Kidney epithelial cell (primary cell): ENCODE data around the gene MICAL3. TPM values are rescaled to one million over a fixed set of nuclear protein-coding genes. Genes with fewer than 3 reads are reported as not detected.

ENCODE experiments used
- DNase-seq: peaks from one replicate; pipeline ENCODE4 v3.0.0-alpha.2; 2010; ENCODE audit warnings: low read depth
- H3K27me3 ChIP-seq: 2 replicates; pipeline ENCODE4 v1.6.0; 2011; ENCODE audit warnings: low read length; ENCODE audit not compliant: control insufficient read depth, insufficient read depth
- H3K36me3 ChIP-seq: 2 replicates; pipeline ENCODE4 v1.5.1; 2011; ENCODE audit warnings: low read length; ENCODE audit not compliant: control insufficient read depth, insufficient read depth
- H3K4me3 ChIP-seq: 2 replicates; pipeline ENCODE4 v1.5.1; 2011; ENCODE audit warnings: low read depth, mild to moderate bottlenecking, control low read depth, low read length
- total RNA-seq: library from RNA; depleted of rRNA; stranded (reverse); fragments of >200 nt; gene quantifications from 2 replicates; pipeline ENCODE4 v1.2.3, GENCODE V29; 2015
- TF ChIP-seq, protein P1 (sequence below): IDR thresholded peaks from 2 replicates; pipeline ENCODE4 v1.5.1; 2011; ENCODE audit warnings: mild to moderate bottlenecking, moderate library complexity, low read length, control low read depth, inconsistent platforms; ENCODE audit not compliant: insufficient read depth, poor library complexity, severe bottlenecking

The MICAL3 gene
- total RNA-seq, 1 donor from 2014 or later, result 38.9 TPM

- Histone ChIP-seq H3K4me3 (no peak overlapping the region), H3K27me3 (no peaks in the 10 kb centered on the region), H3K36me3 (peaks cover 12% of the 10 kb centered on the region)
- no peak for DNase-seq
- TF ChIP-seq, protein P1, sequence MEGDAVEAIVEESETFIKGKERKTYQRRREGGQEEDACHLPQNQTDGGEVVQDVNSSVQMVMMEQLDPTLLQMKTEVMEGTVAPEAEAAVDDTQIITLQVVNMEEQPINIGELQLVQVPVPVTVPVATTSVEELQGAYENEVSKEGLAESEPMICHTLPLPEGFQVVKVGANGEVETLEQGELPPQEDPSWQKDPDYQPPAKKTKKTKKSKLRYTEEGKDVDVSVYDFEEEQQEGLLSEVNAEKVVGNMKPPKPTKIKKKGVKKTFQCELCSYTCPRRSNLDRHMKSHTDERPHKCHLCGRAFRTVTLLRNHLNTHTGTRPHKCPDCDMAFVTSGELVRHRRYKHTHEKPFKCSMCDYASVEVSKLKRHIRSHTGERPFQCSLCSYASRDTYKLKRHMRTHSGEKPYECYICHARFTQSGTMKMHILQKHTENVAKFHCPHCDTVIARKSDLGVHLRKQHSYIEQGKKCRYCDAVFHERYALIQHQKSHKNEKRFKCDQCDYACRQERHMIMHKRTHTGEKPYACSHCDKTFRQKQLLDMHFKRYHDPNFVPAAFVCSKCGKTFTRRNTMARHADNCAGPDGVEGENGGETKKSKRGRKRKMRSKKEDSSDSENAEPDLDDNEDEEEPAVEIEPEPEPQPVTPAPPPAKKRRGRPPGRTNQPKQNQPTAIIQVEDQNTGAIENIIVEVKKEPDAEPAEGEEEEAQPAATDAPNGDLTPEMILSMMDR, result no peak
Measured at GRCh38 chr22:17817079-17817478, 207.3 kb downstream of the MICAL3 start.

DNA sequence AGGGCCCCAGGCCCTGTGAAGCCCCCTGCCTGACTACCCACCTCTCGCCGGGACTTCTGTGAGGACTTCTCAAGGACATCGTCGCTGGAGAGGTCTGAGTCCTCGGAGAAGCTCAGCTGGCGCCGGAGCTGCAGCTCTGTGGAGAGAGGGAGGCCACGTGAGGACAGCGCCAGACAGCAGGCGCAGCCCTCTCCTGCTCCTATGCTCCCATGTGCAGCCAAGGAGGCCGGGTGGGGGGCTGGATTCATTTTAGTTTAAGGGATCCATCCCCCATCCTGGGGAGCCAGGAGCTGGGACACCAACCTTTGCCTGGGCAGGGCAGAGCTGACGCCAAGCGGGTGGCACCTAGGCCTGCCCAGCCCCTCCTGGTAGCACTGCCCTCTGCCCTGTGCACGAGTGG, 207.7 kb downstream of the MICAL3 start:
- H3K36me3 ChIP-seq, result peaks cover 12% of the 10 kb centered on the region
- H3K4me3 ChIP-seq, result no peak overlapping the region
- no peaks in the 10 kb centered on the region for H3K27me3 ChIP-seq
- TF ChIP-seq, protein P1, result no peak
- DNase-seq, result no peak

- no peak for DNase-seq
- H3K4me3 ChIP-seq, result no peak overlapping the region
- H3K36me3 ChIP-seq, result peaks cover 7% of the 10 kb centered on the region
- TF ChIP-seq, protein P1, result no peak
- H3K27me3 ChIP-seq, result no peaks in the 10 kb centered on the region
Measured at GRCh38 chr22:17815703-17816254, 208.6 kb downstream of the MICAL3 start.

- TF ChIP-seq, protein P1, result no peak
- H3K4me3 ChIP-seq, result no peak overlapping the region
- H3K36me3 ChIP-seq, result peaks cover 7% of the 10 kb centered on the region
Measured at GRCh38 chr22:17814830-17815229, 209.5 kb downstream of the MICAL3 start.

GRCh38 chr22:17814084-17814483, 210.3 kb downstream of the MICAL3 start:
- Histone ChIP-seq H3K27me3 (no peaks in the 10 kb centered on the region), H3K4me3 (no peak overlapping the region), H3K36me3 (peaks cover 7% of the 10 kb centered on the region)
- TF ChIP-seq, protein P1, result no peak
- no peak for DNase-seq

More at GRCh38 chr22:17814830-17815229, 209.5 kb downstream of the MICAL3 start:
- no peak for DNase-seq
- H3K27me3 ChIP-seq, result no peaks in the 10 kb centered on the region

DNA sequence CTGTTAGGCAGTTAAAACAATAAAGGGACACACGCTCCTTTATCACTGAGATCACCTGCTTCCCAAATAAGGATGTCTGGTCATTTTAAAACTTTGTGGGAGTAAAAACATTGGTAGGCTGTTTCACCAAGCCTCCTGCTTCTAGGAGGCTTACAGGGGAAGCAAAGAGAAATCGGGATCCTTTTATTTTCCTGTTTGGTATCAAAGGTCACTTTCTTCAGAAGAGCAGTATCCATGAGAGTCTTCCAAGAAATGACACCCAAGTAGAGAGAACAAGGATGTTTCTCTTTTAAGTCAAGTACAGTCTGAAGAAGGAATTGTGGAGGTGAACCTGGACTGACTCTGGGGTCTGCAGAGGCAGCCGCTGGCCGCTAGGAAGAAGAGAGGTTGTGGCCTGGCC, 213.2 kb downstream of the MICAL3 start:
- Histone ChIP-seq H3K4me3 (no peak overlapping the region), H3K36me3 (peaks cover 4% of the 10 kb centered on the region), H3K27me3 (no peaks in the 10 kb centered on the region)
- no peak for DNase-seq
- TF ChIP-seq, protein P1, result no peak
